Upper lobe of right lung (tissue), 1 donor: ENCODE results near the gene SRBD1. TPM values are rescaled to one million over a fixed set of nuclear protein-coding genes. Genes with fewer than 3 reads are reported as not detected.

Source experiments
- ATAC-seq: fragments of 200-7000 bp; cut with Tn5 transposase; one replicate; pipeline ENCODE4 v1.9.1; 2020; ENCODE audit warnings: mild to moderate bottlenecking, moderate library complexity
- DNase-seq: peaks from one replicate; pipeline ENCODE4 v3.0.0-alpha.2; 2020
- H3K27ac ChIP-seq: fragments of 200-600 bp; one replicate; pipeline ENCODE4 v1.8.0; 2022
- H3K27me3 ChIP-seq: fragments of 200-600 bp; one replicate; pipeline ENCODE4 v1.8.0; 2022; ENCODE audit warnings: mild to moderate bottlenecking
- H3K36me3 ChIP-seq: fragments of 200-600 bp; one replicate; pipeline ENCODE4 v1.8.0; 2022
- H3K4me1 ChIP-seq: fragments of 200-600 bp; one replicate; pipeline ENCODE4 v1.8.0; 2022
- H3K4me3 ChIP-seq: fragments of 200-600 bp; one replicate; pipeline ENCODE4 v1.8.0; 2022; ENCODE audit warnings: mild to moderate bottlenecking
- H3K9me3 ChIP-seq: fragments of 200-600 bp; one replicate; pipeline ENCODE4 v1.8.0; 2022
- intact Hi-C: fragments of 100-400 bp; cut with DNase I; formaldehyde crosslinking; loops from one replicate; pipeline ENCODE4 v1.11.0; 2022
- total RNA-seq: library from RNA; stranded (reverse); fragmentation: NEBNext Ultra II Directional; extraction: Animal tissue kit (Norgen Biotek cat#: 25700); gene quantifications from one replicate; pipeline ENCODE4 v1.2.1, GENCODE V29; 2021
- TF ChIP-seq, protein P1 (sequence below): fragments of 200-600 bp; IDR thresholded peaks from one replicate; pipeline ENCODE4 v1.8.0; 2022; ENCODE audit warnings: antibody characterized with exemption
- donor health status: DM: no; HTN: yes; CAD: no; lungs with severe emphysema.

SRBD1 gene
- total RNA-seq, 1 donor from 2014 or later, result 19.2 TPM

DNA sequence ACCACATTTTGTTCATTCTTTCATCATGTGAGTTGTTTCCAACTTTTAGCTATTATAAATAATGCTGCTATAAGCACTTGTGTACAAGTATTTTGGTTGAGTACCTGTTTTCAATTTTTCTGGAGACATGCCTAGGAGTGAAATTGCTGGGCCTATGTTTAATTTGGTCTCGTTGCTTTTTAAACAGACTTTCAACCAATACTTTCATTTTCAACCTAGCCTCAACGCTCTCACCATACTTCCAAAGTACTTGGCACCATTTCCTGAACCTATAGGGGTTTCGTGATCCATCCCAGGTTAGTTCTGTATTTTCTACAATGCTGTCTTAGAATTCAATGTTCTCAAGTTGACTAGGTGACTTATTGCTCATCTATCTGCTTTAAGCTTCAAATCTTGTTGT is 126.1 kb downstream of the SRBD1 start:
- TF ChIP-seq, protein P1, sequence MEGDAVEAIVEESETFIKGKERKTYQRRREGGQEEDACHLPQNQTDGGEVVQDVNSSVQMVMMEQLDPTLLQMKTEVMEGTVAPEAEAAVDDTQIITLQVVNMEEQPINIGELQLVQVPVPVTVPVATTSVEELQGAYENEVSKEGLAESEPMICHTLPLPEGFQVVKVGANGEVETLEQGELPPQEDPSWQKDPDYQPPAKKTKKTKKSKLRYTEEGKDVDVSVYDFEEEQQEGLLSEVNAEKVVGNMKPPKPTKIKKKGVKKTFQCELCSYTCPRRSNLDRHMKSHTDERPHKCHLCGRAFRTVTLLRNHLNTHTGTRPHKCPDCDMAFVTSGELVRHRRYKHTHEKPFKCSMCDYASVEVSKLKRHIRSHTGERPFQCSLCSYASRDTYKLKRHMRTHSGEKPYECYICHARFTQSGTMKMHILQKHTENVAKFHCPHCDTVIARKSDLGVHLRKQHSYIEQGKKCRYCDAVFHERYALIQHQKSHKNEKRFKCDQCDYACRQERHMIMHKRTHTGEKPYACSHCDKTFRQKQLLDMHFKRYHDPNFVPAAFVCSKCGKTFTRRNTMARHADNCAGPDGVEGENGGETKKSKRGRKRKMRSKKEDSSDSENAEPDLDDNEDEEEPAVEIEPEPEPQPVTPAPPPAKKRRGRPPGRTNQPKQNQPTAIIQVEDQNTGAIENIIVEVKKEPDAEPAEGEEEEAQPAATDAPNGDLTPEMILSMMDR, result no peak
- H3K9me3 ChIP-seq, result no peaks in the 10 kb centered on the region
- no peak for DNase-seq
- H3K27me3 ChIP-seq, result no peaks in the 10 kb centered on the region
- no peak overlapping the region for H3K27ac ChIP-seq
- H3K4me3 ChIP-seq, result no peak overlapping the region
- intact Hi-C loops, result no loop called here
- no peak for ATAC-seq
- H3K36me3 ChIP-seq, result no peaks in the 10 kb centered on the region
- no peaks in the 10 kb centered on the region for H3K4me1 ChIP-seq

DNA sequence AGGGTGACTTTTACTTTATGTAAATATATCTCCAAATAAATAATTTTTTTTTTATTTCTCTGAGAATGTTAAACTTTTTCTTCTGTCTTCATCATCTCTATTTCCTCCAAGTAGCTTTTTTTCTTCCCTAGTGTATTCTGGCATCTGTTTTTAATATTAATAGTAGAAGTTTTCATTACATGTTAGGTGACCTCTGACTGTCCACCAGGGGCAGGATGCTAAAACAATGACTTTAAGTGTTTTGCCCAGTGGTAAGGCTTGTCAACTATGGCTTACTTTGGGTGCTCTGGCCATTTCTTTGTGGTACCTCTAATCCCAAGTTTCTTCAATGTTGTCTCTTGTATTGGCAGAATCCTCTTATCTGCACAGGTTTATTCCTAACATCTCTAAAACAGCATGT is 127.1 kb downstream of the SRBD1 start:
- no peaks in the 10 kb centered on the region for H3K4me1 ChIP-seq
- H3K9me3 ChIP-seq, result no peaks in the 10 kb centered on the region
- intact Hi-C loops, result no loop called here
- H3K4me3 ChIP-seq, result no peak overlapping the region
- no peak for ATAC-seq
- no peaks in the 10 kb centered on the region for H3K36me3 ChIP-seq
- H3K27me3 ChIP-seq, result no peaks in the 10 kb centered on the region
- H3K27ac ChIP-seq, result no peak overlapping the region
- no peak for DNase-seq
- TF ChIP-seq, protein P1, result peak; percentile 8

DNA sequence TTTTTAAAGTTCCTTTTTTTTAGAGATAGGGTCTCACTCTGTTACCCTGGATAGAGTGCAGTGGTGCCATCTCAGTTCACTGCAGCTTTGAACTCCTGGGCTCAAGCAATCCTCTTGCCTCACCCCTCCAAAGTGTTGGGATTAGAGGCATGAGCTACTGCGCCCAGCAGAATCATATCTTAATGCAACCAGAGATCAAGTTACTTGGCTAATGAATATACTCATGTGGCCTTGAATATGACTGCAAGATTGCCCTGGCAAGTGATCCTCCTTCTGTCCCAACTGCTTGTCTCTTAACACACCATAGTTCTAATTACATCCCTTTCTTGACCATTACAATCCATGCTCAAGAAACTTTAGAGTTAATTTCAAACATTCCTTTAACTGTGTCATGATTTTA is 133.5 kb downstream of the SRBD1 start:
- Histone ChIP-seq H3K36me3 (no peaks in the 10 kb centered on the region), H3K4me3 (no peak overlapping the region), H3K27ac (no peak overlapping the region), H3K27me3 (no peaks in the 10 kb centered on the region), H3K9me3 (no peaks in the 10 kb centered on the region), H3K4me1 (no peaks in the 10 kb centered on the region)
- TF ChIP-seq, protein P1, result no peak
- DNase-seq (no peak), ATAC-seq (no peak)
- intact Hi-C loops, result no loop called here

DNA sequence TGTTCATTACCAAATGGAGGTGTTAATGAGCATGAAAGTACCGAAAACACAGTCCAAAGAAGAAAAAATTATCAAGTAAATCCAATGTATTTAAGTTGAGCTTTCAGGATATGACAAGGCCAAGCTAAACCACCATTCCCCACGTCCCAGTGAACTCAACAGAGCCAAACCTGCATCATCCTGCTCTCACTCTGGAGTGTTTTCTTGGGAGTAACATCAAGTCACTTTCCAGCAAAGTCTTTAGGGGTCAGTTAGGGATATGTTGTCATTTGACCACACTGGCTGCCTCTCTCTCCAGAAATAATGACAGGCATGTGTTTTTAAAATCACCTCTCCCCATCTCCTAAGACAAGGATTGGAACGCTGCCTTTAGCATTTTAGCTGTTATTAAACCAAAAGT is 140.5 kb downstream of the SRBD1 start:
- Histone ChIP-seq H3K27ac (no peak overlapping the region), H3K9me3 (no peaks in the 10 kb centered on the region), H3K4me1 (peaks cover 4% of the 10 kb centered on the region), H3K36me3 (no peaks in the 10 kb centered on the region), H3K27me3 (no peaks in the 10 kb centered on the region), H3K4me3 (no peak overlapping the region)
- ATAC-seq (no peak), DNase-seq (no peak)
- TF ChIP-seq, protein P1, result no peak
- intact Hi-C loops, result no loop called here

DNA sequence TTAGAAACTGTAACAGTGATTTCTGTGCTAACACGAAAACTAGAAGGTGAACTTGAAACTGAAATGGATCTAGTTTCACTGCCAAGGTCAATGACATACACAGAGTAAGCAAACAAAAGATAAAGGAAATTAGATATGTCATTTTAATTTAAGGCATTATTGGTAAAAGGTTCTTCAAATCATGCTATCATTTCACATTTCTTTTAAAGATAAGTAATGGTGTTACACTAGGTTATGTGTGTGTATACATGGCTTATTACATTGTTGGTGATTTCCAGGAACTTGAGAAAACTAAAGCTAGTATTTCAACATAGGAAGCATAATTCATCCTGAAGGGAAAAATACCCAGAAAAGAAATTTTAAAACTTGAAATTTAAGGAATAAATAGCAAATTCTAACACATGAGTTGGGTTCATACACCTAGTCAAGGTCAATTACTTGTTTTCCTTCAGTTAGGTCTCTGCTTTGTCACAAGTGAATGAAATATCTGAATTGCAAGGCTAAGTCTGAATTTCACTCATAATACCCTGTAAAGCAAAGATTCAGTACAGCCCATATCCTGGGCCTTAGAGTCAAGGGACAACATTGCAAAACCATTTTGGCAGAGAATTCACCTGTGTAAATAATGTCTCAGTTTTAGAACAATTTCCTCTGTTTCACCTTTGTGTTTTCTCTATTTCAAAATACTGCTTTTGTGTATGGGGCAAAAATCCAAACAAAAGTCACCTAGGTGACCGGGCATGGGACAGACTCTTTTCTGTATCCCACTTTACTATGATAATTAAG is 141.6 kb downstream of the SRBD1 start:
- peaks cover 4% of the 10 kb centered on the region for H3K4me1 ChIP-seq
- TF ChIP-seq, protein P1, result no peak
- ATAC-seq (peak; percentile 76), DNase-seq (no peak)
- H3K27ac ChIP-seq, result no peak overlapping the region
- H3K9me3 ChIP-seq, result no peaks in the 10 kb centered on the region
- no peak overlapping the region for H3K4me3 ChIP-seq
- intact Hi-C loops, result no loop called here
- no peaks in the 10 kb centered on the region for H3K27me3 ChIP-seq
- no peaks in the 10 kb centered on the region for H3K36me3 ChIP-seq
